Measurements from ENCODE around the gene ATP8B4. TPM values are rescaled to one million over a fixed set of nuclear protein-coding genes. Genes with fewer than 3 reads are reported as not detected.

Gene ATP8B4
- total and polyA plus RNA-seq, 2 donors (not counting 3 experiments of a cell fraction or from before 2014, with no cell fraction given): not detected

DNA sequence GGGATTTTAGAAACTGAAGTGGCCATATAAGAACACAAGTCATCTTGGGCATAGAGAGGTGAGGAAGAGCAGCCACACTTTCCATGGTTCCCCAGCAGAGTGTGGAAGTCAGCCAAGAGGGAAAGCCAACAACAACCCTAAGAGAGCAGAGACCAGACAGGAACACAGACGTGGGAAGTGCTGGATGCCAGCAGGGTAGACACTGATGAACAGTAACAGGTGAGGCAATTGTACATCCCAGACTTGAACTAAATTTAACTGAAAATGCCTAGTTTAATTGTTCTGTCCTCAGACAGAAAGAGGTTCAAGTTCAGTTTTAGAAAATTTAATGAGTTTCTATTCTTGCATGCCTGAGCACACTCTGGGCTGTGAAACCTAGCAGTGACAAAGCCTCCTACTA is 212.1 kb downstream of the ATP8B4 start:
- dilution Hi-C loops (cut with MboI; ENCODE audit: extremely low pct_ligation_motif_present, low sequenced_read_pairs): no loop called here
- Histone ChIP-seq H4K20me1 (replicated peaks; ENCODE audit: control insufficient read depth, extremely low read depth, insufficient read depth, low read length) (no peaks in the 10 kb centered on the region), H3K4me2 (ENCODE audit: insufficient read depth, low read length) (no peak overlapping the region), H3K4me1 (ENCODE audit: control insufficient read depth, extremely low read depth, insufficient read depth, low read length) (no peaks in the 10 kb centered on the region), H3K27ac (ENCODE audit: insufficient read depth, low read depth, low read length) (no peak overlapping the region), H3K9me1 (replicated peaks; ENCODE audit: control insufficient read depth, extremely low read depth, insufficient read depth, low read length) (no peaks in the 10 kb centered on the region), H3K36me3 (ENCODE audit: control insufficient read depth in 2 of 2, extremely low read depth in 1 of 2, insufficient read depth in 2 of 2, low read length in 2 of 2) (no peaks in the 10 kb centered on the region), H2AFZ (ENCODE audit: low read depth, low read length) (no peak overlapping the region), H3K9ac (replicated peaks; ENCODE audit: extremely low read depth, insufficient read depth, low read length) (no peak overlapping the region), H3K4me3 (replicated peaks in 1 of 3; ENCODE audit: insufficient read depth in 1 of 3, low read depth in 1 of 3, low read length in 3 of 3) (no peak overlapping the region), H3K79me2 (ENCODE audit: control insufficient read depth, insufficient read depth, low read length) (no peaks in the 10 kb centered on the region), H3K27me3 (ENCODE audit: control insufficient read depth in 2 of 2, insufficient read depth in 2 of 2, low read length in 2 of 2) (no peaks in the 10 kb centered on the region), H3K9me3 (replicated peaks; ENCODE audit: control insufficient read depth, insufficient read depth, low read length) (no peaks in the 10 kb centered on the region)
- ChIA-PET POLR2A (no interaction called here), CTCF (interaction anchor here (1.2 kb wide), 1 partner anchor 100 kb away, joined by 3 read pairs; no protein-coding TSS in a partner anchor)
- intact Hi-C loops (cut with micrococcal nuclease): no loop called here
- FAIRE-seq: no peak
- no peak for DNase-seq (ENCODE audit: low read depth, low spot score)
- TF ChIP-seq, protein P1, sequence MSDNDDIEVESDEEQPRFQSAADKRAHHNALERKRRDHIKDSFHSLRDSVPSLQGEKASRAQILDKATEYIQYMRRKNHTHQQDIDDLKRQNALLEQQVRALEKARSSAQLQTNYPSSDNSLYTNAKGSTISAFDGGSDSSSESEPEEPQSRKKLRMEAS (IDR thresholded peaks at IDR 0.05; ENCODE audit: insufficient read depth, insufficient read length): no peak
- no peak for TF ChIP-seq POLR2AphosphoS5 (IDR thresholded peaks at IDR 0.05; ENCODE audit: insufficient read depth, low read depth, low read length)
- TF ChIP-seq CTCF (IDR thresholded peaks at IDR 0.05; ENCODE audit: extremely low read depth in 1 of 2, insufficient read depth in 1 of 2, low read depth in 1 of 2, low read length in 2 of 2): no peak
- no peak for TF ChIP-seq FOS (IDR thresholded peaks at IDR 0.05; ENCODE audit: borderline replicate concordance, insufficient read depth, low read length)
- no peak for TF ChIP-seq POLR2A (IDR thresholded peaks at IDR 0.05; ENCODE audit: low read depth, low read length)
- TF ChIP-seq EZH2 (IDR thresholded peaks at IDR 0.05; ENCODE audit: borderline replicate concordance, low read depth, low read length, severe bottlenecking): no peak
- TF ChIP-seq MYC (IDR thresholded peaks at IDR 0.05; ENCODE audit: low read depth, low read length): no peak
- no peak for TF ChIP-seq JUN (IDR thresholded peaks at IDR 0.05; ENCODE audit: borderline replicate concordance, insufficient read depth, insufficient read length, low read depth)
- no peak for TF ChIP-seq GATA2 (IDR thresholded peaks at IDR 0.05; ENCODE audit: insufficient read depth, insufficient read length, low read depth, low read length)
- no TSS peak for BruUV-seq (replicated peaks)

Measured in endothelial cell of umbilical vein (primary cell).